GM21390 (cell line): ENCODE results near the gene SALL1.

Experiments used
- ATAC-seq: cut with Tn5 transposase; IDR thresholded peaks from one replicate; pipeline ENCODE4 v1.9.1; 2021; ENCODE audit not compliant: unreplicated experiment

The SALL1 gene

DNA sequence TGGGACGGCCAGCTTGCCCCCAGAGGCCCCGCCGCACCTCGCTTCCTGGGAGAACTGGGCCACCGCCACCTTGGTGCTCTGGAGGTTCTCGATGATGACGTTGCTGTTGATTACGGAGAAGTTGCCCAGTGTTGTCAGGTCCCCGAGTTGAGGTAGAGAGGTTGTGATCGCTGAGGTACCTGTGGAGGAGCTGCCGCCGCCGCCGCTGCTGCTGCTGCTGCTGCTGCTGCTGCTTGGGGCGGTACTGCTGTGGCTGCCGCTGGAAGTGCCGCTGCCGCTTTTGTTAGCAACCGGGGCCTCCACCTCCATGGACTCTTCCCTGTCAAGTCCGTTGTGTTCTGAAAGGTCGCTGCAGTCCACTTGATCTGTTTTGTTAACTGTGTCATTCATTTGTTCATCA lies 9.5 kb downstream of the SALL1 start:
- ATAC-seq: no peak

DNA sequence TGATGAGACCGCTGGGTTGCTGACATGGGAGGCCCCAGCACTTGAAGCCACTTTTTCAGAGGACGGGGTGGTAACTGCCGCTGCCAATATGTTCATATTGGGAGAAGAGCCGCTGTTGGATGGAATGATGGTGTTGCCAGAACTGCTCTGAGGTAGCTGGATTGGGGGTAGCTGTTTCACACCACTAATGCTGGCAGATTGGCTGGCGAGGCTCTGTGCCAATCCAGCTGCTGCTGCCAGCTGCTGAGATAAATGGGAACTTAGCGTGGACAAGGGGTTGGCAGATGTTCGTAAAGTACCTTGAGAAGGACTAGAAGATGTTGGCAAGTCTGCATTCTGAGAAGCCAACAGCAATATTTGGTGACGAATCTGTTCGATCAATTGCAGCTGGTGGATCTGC lies 10.0 kb downstream of the SALL1 start:
- no peak for ATAC-seq

DNA sequence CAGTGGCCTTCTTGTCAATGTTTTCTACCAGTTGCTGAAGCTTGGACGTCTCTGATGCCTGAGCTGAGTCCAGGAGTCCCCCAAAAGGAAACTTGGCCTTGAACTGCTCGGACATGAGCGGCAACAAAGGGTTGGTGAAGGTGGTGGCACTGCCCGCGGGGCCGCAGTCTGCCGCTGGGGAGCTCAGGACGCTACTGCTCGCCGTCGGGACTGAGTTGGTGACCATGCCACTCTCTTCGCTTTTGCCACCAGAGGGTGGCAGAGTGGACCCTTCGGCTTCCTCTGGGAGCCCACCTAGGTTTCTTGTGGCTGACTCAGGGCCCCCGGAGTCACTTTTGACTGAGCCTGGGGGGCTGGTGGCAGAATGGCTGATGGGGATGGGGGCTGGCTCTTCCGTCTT lies 11.0 kb downstream of the SALL1 start:
- ATAC-seq: no peak

DNA sequence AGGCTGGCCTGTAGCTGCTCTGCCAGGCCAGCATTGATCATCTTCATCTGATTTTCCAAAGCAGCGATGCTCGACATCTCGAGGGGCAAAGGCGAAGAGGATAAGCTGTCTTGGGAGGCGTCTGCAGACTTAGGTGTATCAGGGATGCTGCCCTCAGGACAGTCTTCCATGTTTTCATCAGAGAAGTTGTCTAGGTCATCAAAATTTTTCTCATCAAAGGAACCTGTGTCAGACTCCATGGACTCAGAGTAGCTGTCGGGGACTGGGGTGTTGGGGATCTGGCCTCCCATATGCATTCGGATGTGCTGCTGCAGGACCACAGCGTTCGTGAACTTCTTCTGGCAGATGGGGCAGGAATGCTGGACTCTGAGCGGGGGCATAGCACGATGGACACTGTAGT lies 11.5 kb downstream of the SALL1 start:
- no peak for ATAC-seq

DNA sequence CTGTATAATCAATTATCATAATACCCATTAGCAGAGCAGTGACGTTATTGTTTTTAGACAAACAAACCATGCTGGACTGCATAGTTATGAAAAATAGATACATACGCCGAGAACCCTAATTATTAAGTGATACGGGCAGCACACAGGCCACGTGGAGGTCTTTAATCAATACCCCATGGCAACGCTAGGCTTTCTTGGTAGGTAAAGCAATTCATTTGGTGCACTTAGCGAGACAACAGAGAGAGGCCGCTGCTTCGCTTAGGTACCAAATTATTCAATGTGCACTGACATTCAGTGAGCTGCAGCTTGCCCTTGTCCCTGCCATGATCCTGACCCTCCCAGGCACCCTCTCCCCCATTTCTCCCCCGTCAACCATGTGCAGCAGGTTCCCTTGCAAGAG lies 12.9 kb downstream of the SALL1 start:
- no peak for ATAC-seq

DNA sequence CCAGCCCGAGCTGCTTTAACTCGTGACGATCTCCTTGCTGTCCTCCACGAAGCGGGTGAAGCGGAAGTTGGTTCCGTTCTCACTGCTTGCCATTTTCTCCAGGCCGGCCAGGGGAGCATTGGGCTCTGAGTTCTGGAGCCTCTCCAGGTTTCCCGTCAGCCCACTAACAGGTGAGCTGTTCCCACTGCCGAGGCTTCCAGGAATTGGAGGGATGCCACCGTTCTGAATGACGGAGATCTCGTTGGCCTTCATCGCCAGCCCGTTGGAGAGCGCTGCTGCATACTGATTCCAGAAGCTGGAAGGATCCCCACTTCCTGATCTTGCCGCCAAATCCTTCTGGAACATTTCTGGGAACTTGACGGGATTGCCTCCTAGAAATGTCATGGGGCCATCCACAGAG lies 14.0 kb downstream of the SALL1 start:
- ATAC-seq: no peak

DNA sequence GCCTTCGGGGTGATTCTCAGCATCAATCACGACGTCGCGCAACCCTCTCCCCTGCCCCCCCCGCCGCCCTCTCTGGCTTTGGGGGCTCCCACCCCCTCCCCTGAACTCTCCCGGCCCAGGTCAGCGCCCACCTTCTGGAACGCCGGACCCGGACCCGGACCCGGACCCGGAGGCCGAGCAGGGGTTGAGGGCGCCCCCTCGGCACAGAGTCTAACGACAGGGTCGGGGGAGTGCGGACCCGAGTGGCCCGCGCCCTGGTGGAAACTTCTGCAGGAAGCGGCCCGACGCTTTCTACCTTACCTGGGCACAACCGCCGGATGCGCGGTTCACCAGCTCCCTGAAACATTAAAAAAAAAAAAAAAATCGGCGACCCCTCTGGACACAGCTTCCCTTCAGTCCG lies 16.2 kb downstream of the SALL1 start:
- ATAC-seq: no peak

DNA sequence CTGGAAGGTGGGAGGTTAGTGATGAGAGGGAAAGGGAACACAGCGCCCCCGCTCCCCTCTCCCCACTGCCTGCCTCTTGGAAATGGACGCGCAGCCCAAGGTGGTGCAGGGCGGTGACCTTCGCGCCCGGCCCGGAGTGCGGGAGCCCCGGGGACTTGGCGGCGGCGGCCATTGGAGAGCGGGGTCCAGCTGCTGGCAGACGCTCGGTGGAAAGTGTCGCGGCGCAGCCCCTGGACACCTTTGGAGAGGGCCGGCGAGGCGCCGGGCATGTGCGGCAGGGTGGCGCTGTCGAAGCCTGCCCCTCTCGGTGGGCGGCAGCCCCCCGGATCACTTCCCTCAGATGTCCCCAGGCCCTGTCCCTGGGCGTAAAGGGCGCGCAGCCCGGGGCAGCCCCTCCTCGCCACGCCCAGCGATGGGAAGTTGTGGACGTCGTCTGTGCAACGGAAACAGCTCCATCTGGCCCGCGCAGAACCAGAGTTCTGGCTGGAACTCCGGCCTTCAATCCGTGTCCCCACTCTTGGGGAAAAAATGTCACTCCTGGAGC lies 16.7 kb downstream of the SALL1 start:
- ATAC-seq: no peak

DNA sequence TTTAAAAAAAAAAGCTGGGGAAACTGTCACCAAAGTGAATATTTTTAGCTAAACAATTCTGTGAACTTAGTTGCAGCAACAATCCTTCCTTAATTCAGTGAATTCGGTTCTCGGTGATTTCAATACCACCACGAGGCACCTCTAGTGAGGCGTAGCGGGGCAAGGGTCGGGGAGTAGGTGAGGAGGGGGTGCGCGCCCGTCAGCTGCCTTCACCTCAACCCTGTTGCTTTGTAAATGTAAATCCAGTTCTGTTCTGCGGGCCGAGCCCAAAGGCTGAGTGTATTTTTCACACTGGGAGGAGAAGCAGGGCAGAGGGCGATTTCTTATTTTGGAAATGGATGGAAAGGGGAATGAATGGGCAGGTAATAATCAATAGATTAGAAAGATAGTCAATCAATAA lies 17.4 kb downstream of the SALL1 start:
- no peak for ATAC-seq

DNA sequence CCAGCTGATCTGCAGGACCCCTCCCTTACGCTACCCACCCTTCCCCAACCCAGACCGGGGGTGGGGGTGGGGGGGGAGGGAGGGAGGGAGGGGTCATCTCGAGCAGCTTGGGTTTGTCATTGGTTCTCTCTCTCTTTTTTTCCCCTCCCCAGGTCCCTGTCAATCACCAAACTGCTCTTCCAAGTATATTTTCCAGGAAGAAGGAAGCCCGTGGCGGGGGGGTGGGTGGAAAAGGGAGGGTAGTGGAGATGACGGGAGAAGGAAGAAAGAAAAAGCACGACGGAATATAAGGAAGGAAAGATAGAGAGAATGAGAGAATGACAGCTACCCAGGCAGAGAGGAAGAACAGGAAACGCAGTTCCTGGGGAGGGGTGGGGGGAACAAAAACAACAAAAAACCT lies 17.9 kb downstream of the SALL1 start:
- no peak for ATAC-seq

DNA sequence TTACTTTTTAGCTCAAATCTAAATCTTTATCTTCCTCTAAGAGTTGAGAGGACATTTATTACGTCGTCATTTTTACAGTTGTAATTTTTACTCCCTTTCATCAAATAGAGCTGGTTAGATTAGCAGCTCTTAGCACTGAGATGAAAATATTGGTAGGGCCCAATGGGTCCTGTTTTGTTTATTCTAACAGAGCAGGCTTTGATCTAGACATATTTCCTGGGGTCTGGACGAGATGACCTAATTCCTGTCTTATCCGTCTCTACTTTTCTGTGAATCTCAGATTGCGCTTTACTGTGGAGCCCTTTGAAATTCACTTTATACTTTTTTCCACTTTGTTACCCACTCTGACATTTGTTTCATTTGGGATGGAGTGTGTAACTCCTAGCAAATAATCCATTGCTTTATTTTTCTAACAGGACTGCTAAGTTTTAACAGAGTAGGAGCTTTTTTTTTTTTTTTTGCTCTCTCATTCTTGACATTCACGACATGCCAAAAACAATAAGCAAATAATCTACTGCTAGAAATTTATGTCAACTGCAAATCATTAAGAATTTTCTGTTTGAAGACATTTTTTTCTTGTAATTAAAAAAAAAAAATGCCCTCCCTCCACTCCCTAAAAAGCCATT lies 18.5 kb downstream of the SALL1 start:
- no peak for ATAC-seq

DNA sequence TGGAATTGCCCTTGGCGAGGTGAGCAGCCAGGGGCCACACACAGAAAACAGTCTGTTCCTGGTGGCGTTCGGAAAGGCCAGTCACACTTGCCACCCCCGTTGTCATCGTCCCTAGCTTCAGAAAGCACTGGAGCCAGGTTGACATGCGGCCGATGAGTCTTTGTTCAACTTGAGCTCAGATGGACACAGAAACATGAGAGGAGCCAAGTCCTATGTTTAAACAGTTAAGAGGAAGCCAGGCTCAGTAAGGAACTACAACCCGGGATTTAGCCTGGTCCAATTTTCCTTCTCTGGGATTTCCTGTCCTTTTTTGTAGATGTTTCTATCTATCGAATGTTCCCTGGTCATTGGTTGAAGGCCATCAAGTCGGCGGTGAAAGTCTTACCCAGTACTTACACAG lies 19.5 kb downstream of the SALL1 start:
- no peak for ATAC-seq

DNA sequence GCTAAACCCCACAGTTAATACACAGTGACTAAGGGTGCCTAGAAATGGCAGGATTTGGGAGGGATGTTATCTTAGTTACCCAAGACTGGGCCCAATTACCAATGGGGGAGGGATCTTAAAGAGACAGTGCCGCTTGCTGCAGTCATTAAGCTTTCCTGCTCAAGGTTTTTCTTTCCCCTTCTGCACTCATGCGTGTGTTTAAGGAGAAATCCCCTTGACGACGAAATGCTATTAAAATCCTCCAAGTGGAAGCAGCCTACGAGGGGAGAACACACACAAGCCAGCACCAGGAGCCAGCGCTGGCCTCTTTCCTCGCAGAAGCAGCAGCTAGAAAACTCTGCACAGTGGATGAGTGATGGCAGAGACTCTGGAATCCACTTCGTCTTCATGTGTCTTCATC lies 22.0 kb downstream of the SALL1 start:
- ATAC-seq: no peak

DNA sequence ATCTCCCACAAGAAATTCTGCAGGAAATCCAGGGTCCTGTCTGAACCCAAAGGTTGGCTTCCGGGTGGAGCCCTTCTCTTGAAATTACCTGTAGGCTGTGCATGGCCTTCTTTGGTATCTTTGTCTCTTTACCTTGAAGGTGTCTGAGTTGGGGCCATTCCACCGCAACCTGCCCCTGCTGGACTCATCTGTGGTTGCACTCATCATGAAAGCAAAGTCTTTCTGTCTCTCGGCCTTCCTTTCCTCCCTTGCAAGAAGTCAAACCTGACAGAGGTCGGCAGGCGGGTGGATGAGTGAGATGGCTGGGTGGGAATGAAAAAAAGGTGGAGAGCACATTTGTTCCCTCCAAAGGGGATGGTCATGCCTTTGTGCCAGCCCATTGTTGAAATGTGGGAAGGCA lies 25.1 kb downstream of the SALL1 start:
- ATAC-seq: no peak

DNA sequence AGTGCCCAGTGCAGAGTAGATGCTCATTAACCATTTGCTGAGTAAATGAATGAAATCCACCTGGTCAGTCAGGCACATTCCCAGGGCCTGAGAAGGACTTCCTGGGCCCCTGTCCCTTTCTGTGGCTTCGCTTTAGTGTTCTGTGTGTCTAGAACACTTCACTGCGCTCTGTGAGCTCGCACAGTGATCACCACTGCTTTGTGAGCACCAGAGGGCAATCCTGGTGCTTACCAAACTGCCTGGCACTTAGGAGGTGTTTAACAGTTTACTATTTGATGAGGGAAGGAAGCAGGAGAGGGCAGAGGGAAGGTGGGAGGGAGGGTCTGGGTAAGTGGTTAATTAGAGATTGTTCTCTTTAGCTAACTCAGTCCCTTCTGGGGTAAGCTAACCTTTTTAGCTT lies 26.2 kb downstream of the SALL1 start:
- ATAC-seq: no peak

DNA sequence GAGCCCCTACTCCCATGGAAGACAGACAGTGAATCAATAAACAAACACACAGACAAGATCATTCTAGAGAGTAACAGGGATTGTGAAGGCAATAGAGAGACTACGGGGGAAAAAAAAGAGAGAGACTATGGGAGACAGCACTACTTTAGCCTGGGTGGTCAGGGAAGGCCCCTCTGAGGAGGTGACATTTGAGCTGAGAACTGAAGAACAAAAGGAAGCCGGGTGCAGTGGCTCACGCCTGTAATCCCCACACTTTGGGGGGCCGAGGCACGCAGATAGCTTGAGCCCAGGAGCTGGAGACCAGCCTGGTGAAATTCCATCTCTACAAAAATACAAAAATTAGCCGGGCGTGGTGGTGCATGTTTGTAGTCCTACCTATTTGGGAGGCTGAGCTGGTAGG lies 29.2 kb downstream of the SALL1 start:
- ATAC-seq: no peak

DNA sequence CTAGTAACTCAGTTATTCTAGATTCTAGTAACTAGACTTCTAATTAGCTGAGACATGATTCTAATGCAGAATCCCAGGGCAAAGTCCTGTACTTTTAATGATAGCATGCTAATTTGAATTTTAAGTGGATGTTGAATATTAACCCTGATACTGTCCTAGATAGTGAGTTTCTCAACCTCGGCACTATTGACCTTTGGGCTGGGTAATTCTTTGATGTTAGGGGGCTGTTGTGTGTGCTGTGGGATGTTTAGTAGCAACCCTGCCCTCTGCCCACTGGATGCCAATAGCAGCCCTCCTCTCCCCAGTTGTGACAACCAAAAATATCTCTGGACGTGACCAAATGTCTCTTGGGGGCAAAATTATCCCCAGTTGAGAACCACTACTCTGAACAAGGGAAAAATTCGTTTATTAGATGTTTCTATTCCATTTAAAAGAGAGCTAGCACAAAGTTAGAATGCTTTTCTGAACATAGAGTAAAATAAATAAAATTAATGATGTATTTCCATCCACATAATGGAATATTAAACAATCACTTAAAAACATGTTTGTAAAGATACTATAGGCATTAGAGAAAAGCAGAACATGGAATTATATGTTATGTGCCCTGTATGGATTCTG lies 30.2 kb downstream of the SALL1 start:
- ATAC-seq: no peak

DNA sequence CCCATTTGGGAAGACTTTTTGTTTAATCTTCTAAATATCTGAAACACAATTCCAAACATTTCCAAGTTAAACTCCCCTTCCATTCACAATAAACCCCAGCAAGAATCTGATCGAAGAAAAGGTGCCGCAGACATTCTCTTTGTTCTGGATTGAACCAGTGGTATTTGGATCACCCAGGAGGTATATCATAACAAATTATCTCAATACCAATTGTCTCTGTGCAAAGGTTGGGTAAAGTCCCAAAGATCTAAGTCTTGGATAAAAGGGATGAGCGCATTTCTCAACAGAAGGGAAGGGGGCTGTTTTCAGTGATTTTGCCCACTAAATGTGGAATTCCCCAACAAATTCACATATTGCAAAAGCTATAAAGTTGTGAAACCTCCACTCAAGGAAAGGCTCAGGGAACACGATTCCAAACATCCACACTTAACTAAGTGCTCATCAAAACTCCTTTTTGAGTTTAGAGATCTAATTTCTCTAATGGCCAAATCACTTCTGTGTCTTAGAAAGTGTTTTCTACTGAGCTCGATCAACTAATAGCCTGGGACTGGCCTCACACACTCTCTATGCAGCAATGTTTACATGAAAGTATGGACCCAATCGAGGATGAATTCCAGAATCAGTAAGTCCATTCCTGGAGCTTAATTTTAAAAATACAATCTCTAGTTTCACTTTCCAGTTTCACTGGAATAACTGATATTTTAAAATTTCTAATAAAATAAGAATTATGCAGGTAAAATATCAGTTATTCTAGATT lies 30.9 kb downstream of the SALL1 start:
- ATAC-seq: no peak

DNA sequence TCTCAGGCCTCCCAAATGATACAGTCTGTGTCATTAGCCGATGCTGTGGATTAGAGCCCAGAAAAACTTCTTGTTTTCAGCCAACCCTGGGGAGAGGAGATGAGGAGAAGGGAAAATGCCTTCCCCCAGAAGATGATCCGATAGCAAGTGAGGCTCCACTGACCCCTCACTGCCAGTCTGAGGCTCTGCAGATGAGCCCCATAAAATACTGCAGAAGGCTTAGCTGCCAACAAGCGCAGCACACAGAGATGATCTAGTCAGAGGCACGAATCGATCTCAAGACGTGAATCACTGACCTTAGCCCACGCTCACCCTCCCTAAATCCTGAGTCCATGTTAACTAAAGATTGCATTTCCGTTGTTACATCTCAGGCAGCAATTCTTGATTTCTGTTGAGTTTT lies 31.5 kb downstream of the SALL1 start:
- no peak for ATAC-seq

DNA sequence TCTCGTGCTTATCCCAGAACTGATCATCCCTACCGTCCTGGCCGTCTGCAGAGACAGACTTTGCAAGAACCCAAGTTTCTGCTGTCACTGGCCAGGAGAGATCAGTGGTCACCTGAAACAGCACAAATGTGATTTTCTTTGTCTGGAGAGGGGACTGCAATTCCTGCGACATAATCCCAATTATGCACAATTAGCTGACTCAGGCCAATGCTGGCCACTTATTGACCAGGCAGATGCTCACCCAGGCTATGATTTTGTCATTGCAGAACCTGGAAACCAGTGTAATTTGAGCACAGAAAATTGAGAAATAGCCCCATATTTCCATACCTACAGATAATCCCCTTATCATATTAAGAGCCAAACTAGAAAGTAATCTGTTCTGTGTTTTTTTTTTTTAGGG lies 34.7 kb downstream of the SALL1 start:
- no peak for ATAC-seq

DNA sequence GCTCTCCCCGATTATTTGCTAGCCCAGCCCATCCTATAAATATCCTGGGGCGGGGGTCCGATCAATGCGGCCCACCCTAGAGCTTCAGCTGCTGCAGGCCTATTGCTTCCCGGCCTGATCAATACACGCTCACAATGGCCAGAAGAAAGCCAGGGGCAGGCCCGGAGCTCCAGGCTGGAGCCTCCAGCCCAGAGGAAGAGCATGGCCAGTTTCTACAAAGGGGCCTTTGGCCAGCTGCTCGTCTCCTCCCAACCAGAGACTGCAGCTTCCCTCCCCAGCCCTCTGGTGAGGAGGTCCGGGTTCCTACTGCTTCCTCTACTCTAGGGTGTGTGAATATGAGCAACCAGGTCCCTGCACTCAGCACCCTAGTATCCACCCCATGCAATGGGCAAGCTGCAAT lies 36.7 kb downstream of the SALL1 start:
- ATAC-seq: no peak
